ENCODE measurements around the gene TANC2. TPM values are rescaled to one million over a fixed set of nuclear protein-coding genes. Genes with fewer than 3 reads are reported as not detected.

Gene TANC2
- total and polyA plus RNA-seq, 2 donors (not counting 3 experiments of a cell fraction or from before 2014, with no cell fraction given) = 7.9 to 30.8 TPM

GRCh38 chr17:62971853-62972252, 5.8 kb downstream of the TANC2 start:
- DNase-seq (ENCODE audit: low read depth, low spot score) (no peak), FAIRE-seq (no peak)
- Histone ChIP-seq H3K9ac (replicated peaks; ENCODE audit: extremely low read depth, insufficient read depth, low read length) (no peak overlapping the region), H3K27me3 (ENCODE audit: control insufficient read depth in 2 of 2, insufficient read depth in 2 of 2, low read length in 2 of 2) (no peaks in the 10 kb centered on the region), H2AFZ (ENCODE audit: low read depth, low read length) (no peak overlapping the region), H3K79me2 (ENCODE audit: control insufficient read depth, insufficient read depth, low read length) (no peaks in the 10 kb centered on the region), H3K4me3 (replicated peaks in 1 of 3; ENCODE audit: insufficient read depth in 1 of 3, low read depth in 1 of 3, low read length in 3 of 3) (no peak overlapping the region), H3K36me3 (ENCODE audit: control insufficient read depth in 2 of 2, extremely low read depth in 1 of 2, insufficient read depth in 2 of 2, low read length in 2 of 2) (no peaks in the 10 kb centered on the region), H4K20me1 (replicated peaks; ENCODE audit: control insufficient read depth, extremely low read depth, insufficient read depth, low read length) (no peaks in the 10 kb centered on the region), H3K4me1 (ENCODE audit: control insufficient read depth, extremely low read depth, insufficient read depth, low read length) (peaks cover 16% of the 10 kb centered on the region), H3K27ac (ENCODE audit: insufficient read depth, low read depth, low read length) (no peak overlapping the region), H3K4me2 (ENCODE audit: insufficient read depth, low read length) (no peak overlapping the region), H3K9me1 (replicated peaks; ENCODE audit: control insufficient read depth, extremely low read depth, insufficient read depth, low read length) (no peaks in the 10 kb centered on the region), H3K9me3 (replicated peaks; ENCODE audit: control insufficient read depth, insufficient read depth, low read length) (no peaks in the 10 kb centered on the region)
- CTCF ChIA-PET = interaction anchor here (2.3 kb wide), 1 partner anchor 299 kb away, joined by 16 read pairs; no protein-coding TSS in a partner anchor
- BruUV-seq (replicated peaks) = no TSS peak
- POLR2A ChIA-PET = no interaction called here
- dilution Hi-C loops (cut with MboI; ENCODE audit: extremely low pct_ligation_motif_present, low sequenced_read_pairs) = no loop called here
- intact Hi-C loops (cut with micrococcal nuclease) = no loop called here
- TF ChIP-seq MYC (IDR thresholded peaks at IDR 0.05; ENCODE audit: low read depth, low read length) (no peak), POLR2A (IDR thresholded peaks at IDR 0.05; ENCODE audit: low read depth, low read length) (no peak), FOS (IDR thresholded peaks at IDR 0.05; ENCODE audit: borderline replicate concordance, insufficient read depth, low read length) (no peak), GATA2 (IDR thresholded peaks at IDR 0.05; ENCODE audit: insufficient read depth, insufficient read length, low read depth, low read length) (no peak), POLR2AphosphoS5 (IDR thresholded peaks at IDR 0.05; ENCODE audit: insufficient read depth, low read depth, low read length) (no peak), MAX (IDR thresholded peaks at IDR 0.05; ENCODE audit: insufficient read depth, insufficient read length) (no peak), EZH2 (IDR thresholded peaks at IDR 0.05; ENCODE audit: borderline replicate concordance, low read depth, low read length, severe bottlenecking) (no peak), JUN (IDR thresholded peaks at IDR 0.05; ENCODE audit: borderline replicate concordance, insufficient read depth, insufficient read length, low read depth) (no peak), CTCF (IDR thresholded peaks at IDR 0.05; ENCODE audit: extremely low read depth in 1 of 2, insufficient read depth in 1 of 2, low read depth in 1 of 2, low read length in 2 of 2) (no peak)
